GM18873 (cell line): ENCODE data around the gene IKBKG.
"Not testable (repeated sequence)": the region's sequence is repeated elsewhere in the genome, so short reads cannot be mapped to it uniquely, and the experiment has no call there.

Experiments used
- ATAC-seq: cut with Tn5 transposase; IDR thresholded peaks from one replicate; pipeline ENCODE4 v1.9.1; 2021; ENCODE audit warnings: mild to moderate bottlenecking, moderate library complexity, moderate number of reproducible peaks; ENCODE audit not compliant: unreplicated experiment, low FRiP score

IKBKG gene, protein sequence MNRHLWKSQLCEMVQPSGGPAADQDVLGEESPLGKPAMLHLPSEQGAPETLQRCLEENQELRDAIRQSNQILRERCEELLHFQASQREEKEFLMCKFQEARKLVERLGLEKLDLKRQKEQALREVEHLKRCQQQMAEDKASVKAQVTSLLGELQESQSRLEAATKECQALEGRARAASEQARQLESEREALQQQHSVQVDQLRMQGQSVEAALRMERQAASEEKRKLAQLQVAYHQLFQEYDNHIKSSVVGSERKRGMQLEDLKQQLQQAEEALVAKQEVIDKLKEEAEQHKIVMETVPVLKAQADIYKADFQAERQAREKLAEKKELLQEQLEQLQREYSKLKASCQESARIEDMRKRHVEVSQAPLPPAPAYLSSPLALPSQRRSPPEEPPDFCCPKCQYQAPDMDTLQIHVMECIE

DNA sequence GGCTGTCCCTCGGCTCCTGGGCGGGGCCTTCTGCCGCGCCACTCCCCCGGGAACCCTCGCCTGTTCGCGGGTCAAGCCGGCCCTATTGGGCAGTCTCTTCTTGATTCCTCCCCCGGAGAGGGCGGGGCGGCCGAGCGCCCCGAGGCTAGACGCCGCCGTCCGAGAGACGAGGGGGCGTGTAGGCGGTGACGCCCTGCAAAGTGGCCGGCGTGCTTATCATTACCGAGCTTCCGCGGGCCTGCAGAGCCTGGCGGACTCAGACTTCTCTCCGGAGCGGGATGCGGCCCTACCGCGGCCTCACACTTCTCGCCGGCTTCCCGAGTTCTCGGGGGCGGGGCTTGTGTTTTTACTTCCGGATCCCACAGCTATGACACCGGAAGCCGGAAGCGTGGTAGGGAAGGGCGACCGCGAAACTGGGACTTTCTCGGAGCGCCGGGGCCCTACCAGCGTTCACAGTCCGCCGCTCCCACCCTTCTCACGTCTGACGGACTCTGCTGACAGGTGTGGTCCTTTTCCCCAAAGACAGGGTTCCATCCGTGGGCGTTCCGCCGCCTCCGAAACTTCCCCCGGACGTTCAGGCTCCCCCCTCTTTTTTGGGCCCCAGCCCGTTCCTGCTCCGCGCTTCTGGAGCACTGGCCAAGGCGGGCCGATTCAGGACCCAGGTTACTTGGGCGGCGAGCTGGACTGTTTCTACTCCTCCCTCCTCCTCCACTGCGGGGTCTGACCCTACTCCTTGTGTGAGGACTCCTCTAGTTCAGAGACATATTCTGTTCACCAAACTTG, at the start of gene IKBKG:
Gene IKBKG, plus strand, starts transcription at position 376 of the 783 bp plus-strand sequence. CDS start 4,383 bp downstream, outside the sequence.
- peak; percentile 70 for ATAC-seq

- not testable (repeated sequence) for ATAC-seq
These were observed 46.0 kb upstream of the IKBKG start for GRCh38 chrX:154501423-154501822.

- ATAC-seq: no peak
These were observed 45.3 kb upstream of the IKBKG start for GRCh38 chrX:154502098-154502497.

DNA sequence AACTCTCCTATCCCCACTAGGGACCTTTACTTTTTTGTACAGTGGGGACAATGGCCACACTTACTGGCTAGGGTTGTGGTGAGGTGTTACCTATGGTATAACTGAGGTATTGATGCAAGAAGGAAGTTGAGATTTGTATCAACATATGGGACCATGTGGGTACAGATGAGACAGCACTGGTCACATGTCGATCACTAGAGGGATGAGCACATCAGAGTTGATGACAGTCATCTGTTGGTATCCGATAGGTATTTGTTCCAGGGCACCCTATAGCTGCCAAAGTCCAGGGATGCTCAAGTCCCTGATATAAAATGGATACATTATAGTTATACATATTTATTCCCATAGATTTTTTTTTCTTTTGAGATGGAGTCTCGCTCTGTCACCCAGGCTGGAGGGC, 44.4 kb upstream of the IKBKG start:
- ATAC-seq: no peak

GRCh38 chrX:154505734-154506133, 41.7 kb upstream of the IKBKG start:
- ATAC-seq: no peak

- no peak for ATAC-seq
These were observed 40.7 kb upstream of the IKBKG start for GRCh38 chrX:154506483-154507332.

GRCh38 chrX:154507673-154508383, 39.6 kb upstream of the IKBKG start:
- ATAC-seq: no peak

- no peak for ATAC-seq
These were observed 39.1 kb upstream of the IKBKG start for GRCh38 chrX:154508384-154508745.

- no peak for ATAC-seq
These were observed 38.0 kb upstream of the IKBKG start for GRCh38 chrX:154509455-154509854.

GRCh38 chrX:154511761-154512160, 35.7 kb upstream of the IKBKG start:
- no peak for ATAC-seq

DNA sequence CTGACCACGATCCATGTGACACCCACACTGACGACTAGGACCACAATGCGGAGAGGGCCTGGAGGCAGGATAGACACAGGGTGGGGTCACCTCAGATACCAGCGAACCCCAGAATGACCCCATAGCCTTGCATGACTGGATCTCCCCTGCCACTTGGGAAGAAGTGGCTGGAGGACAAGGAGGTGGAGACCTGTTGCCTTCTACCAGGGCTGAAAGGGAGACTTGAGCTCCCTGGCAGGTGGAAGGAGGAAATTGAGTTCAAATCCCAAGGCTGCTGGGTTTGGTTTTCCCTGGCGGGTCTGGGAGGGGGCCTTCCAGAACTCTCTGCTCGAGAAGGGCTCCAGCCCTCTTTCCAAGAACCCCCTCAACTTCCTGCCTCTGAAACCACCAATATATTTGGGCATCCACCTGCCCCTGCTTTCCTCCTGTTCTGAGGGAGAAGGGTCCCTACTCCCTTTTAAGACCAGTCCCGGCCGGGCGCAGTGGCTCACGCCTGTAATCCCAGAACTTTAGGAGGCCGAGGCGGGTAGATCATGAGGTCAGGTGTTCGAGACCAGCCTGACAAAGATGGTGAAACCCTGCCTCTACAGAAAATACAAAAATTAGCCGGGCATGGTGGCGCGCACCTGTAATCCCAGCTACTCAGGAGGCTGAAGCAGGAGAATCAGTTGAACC, 34.4 kb upstream of the IKBKG start:
- no peak for ATAC-seq

DNA sequence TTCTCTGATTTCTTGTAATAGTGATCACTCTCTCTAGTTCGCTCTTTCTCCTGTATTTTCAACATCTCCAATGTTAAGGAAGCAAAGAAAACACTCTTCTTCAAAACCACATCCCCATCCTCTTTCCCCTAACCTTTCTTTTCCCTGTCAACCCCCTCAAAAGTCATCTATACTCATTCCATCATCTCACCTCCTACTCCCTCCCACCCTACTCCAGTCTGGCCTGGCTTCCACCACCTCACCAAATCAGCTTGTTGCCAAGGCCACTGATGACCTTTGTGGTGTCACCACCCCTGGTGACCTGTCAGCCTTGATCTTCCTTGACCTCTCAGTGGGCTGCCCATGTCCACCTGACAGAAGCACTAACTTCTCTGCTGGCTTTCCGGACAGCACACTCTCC, 33.7 kb upstream of the IKBKG start:
- ATAC-seq: no peak

- ATAC-seq: no peak
These were observed 32.1 kb upstream of the IKBKG start for GRCh38 chrX:154515090-154515965.

GRCh38 chrX:154515966-154516655, 31.3 kb upstream of the IKBKG start, which contains the start of gene FAM3A:
TSS of gene FAM3A (minus strand) at chrX:154516232. CDS start at chrX:154515772, 460 bp downstream.
- ATAC-seq: peak; percentile 69

DNA sequence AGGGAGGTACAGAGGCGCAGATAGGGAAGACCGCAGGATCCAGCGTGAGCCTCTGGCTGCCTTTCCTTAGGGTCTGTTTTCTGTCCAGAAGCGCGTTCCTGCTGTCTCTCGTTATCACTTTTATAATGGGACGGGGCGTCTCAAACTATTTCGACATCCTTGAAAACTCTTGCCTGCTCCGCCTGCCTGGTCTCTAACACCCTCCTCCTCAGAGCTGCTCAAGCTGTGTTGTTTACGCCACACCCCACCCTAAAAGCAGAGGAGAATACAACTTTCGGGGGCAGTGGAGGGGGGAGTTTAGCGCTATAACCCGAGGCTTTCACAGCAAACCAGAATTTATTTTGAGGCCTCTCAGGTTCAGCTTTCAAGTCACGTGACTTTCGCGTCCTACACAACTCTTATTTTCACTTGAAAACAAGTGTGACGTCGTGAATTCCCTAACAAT, 30.7 kb upstream of the IKBKG start:
- ATAC-seq: peak; percentile 7

- ATAC-seq: no peak
These were observed 30.2 kb upstream of the IKBKG start for GRCh38 chrX:154517101-154517781.

DNA sequence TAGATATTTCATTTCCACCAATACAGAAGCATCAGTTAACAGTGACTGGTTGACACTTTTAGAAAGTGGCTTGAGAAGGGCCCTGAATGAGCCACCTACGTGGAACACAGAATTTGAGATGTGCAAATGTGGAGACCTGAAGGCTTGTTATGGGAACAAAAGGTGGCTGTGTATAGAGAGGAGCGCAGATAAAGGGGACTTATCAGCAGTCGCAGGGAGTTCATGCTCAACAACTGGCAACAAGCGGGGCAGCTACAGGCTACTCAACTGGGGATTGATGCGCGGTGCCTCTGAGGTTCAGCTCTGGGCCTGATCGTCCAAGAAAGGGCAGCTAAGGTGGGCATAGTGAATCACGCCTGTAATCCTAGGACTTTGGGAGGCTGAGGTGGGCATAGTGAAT, 28.0 kb upstream of the IKBKG start:
- no peak for ATAC-seq
